ENCODE measurements around the gene CATSPER3.
A peak's percentile ranks its signal among the peaks of the same experiment; 100 is the strongest.

The CATSPER3 gene

DNA sequence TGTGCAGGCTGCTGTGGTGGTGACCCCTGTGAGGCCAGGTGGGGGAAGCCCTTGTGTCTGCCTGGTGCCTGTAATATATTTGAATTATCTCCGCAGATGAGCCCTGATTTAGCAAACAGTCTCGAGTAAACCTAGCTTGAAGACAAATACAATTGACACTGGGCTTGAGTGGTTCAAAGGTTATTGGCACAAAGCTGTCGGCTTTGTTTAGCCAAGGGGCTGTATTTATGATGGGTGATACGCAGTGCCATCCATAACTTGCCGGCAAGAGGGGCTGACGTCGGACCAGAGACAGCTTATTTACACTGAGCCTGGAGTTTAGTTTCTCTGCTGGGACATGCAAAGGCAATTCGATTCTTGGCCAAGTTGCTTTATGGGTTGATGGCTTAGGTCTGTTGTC is 86.3 kb downstream of the CATSPER3 start:
- peaks cover 0 to 6% of the 10 kb centered on the region in 2 experiments for H3K4me1 ChIP-seq (ENCODE audit: control insufficient read depth in 1 of 2, insufficient read depth in 2 of 2, low read length in 2 of 2)
- WGBS (ENCODE audit: extremely low coverage, insufficient coverage, insufficient read length), result no CpG with 5 or more reads among the region's 8 CpGs
- H4K12ac ChIP-seq (ENCODE audit: low read depth, low read length), result no peak overlapping the region
- H2AFZ ChIP-seq (ENCODE audit: insufficient read depth, low read length, poor library complexity), result no peak overlapping the region
- no peaks in the 10 kb centered on the region for H3K36me3 ChIP-seq (ENCODE audit: control insufficient read depth in 1 of 2, insufficient read depth in 2 of 2, low read length in 2 of 2)
- peaks cover 8% of the 10 kb centered on the region for H3K9me3 ChIP-seq (ENCODE audit: insufficient read depth, low read depth, low read length)
- H3K18ac ChIP-seq (ENCODE audit: low read length), result no peak overlapping the region
- no peak overlapping the region for H3K14ac ChIP-seq (ENCODE audit: low read length)
- no peaks in the 10 kb centered on the region for H3K79me2 ChIP-seq (ENCODE audit: control insufficient read depth, insufficient read depth, low read length, poor library complexity)
- no peak overlapping the region for H3K9ac ChIP-seq (ENCODE audit: low read length)
- H3K27me3 ChIP-seq (ENCODE audit: insufficient read depth, low read length), result peaks cover 20% of the 10 kb centered on the region
- no peak overlapping the region for H2BK12ac ChIP-seq (ENCODE audit: low read length)
- no peaks in the 10 kb centered on the region for H3K79me1 ChIP-seq (ENCODE audit: low read length)
- H4K91ac ChIP-seq (ENCODE audit: low read depth, low read length), result no peak overlapping the region
- no peak overlapping the region for H3K4me3 ChIP-seq (ENCODE audit: low read depth, low read length)
- no peak overlapping the region for H4K8ac ChIP-seq (ENCODE audit: low read depth, low read length)
- H2AK5ac ChIP-seq (ENCODE audit: low read length), result no peak overlapping the region
- H2BK5ac ChIP-seq (ENCODE audit: low read depth, low read length, poor library complexity), result no peak overlapping the region
- no peak overlapping the region for H3K27ac ChIP-seq (ENCODE audit: low read depth, low read length)
- no peak overlapping the region for H3K4ac ChIP-seq (ENCODE audit: low read depth, low read length)
- DNase-seq, result no peak
- H3K23ac ChIP-seq (ENCODE audit: low read length), result no peak overlapping the region
- no peak overlapping the region for H3K4me2 ChIP-seq (ENCODE audit: low read length)
- H2BK120ac ChIP-seq (ENCODE audit: insufficient read depth, low read length, poor library complexity), result no peak overlapping the region

GRCh38 chr5:135054546-135054945 is 86.8 kb downstream of the CATSPER3 start:
- Histone ChIP-seq H3K23ac (ENCODE audit: low read length) (no peak overlapping the region), H2BK12ac (ENCODE audit: low read length) (no peak overlapping the region), H4K12ac (ENCODE audit: low read depth, low read length) (no peak overlapping the region), H3K36me3 (ENCODE audit: control insufficient read depth in 1 of 2, insufficient read depth in 2 of 2, low read length in 2 of 2) (no peaks in the 10 kb centered on the region), H3K14ac (ENCODE audit: low read length) (no peak overlapping the region), H2AFZ (ENCODE audit: insufficient read depth, low read length, poor library complexity) (no peak overlapping the region), H3K27me3 (ENCODE audit: insufficient read depth, low read length) (peaks cover 19% of the 10 kb centered on the region), H3K79me2 (ENCODE audit: control insufficient read depth, insufficient read depth, low read length, poor library complexity) (no peaks in the 10 kb centered on the region), H3K79me1 (ENCODE audit: low read length) (no peaks in the 10 kb centered on the region), H3K18ac (ENCODE audit: low read length) (no peak overlapping the region), H4K91ac (ENCODE audit: low read depth, low read length) (no peak overlapping the region), H3K4me1 (ENCODE audit: control insufficient read depth in 1 of 2, insufficient read depth in 2 of 2, low read length in 2 of 2) (peaks cover 0 to 6% of the 10 kb centered on the region in 2 experiments), H4K8ac (ENCODE audit: low read depth, low read length) (no peak overlapping the region), H3K27ac (ENCODE audit: low read depth, low read length) (no peak overlapping the region), H2BK120ac (ENCODE audit: insufficient read depth, low read length, poor library complexity) (no peak overlapping the region), H2AK5ac (ENCODE audit: low read length) (no peak overlapping the region), H3K9ac (ENCODE audit: low read length) (no peak overlapping the region), H2BK5ac (ENCODE audit: low read depth, low read length, poor library complexity) (no peak overlapping the region), H3K4me3 (ENCODE audit: low read depth, low read length) (no peak overlapping the region), H3K4me2 (ENCODE audit: low read length) (no peak overlapping the region), H3K4ac (ENCODE audit: low read depth, low read length) (no peak overlapping the region), H3K9me3 (ENCODE audit: insufficient read depth, low read depth, low read length) (peaks cover 8% of the 10 kb centered on the region)
- WGBS (ENCODE audit: extremely low coverage, insufficient coverage, insufficient read length), result no CpG with 5 or more reads among the region's 2 CpGs
- peak in 1 of 2 donors; percentile 47 for DNase-seq

DNA sequence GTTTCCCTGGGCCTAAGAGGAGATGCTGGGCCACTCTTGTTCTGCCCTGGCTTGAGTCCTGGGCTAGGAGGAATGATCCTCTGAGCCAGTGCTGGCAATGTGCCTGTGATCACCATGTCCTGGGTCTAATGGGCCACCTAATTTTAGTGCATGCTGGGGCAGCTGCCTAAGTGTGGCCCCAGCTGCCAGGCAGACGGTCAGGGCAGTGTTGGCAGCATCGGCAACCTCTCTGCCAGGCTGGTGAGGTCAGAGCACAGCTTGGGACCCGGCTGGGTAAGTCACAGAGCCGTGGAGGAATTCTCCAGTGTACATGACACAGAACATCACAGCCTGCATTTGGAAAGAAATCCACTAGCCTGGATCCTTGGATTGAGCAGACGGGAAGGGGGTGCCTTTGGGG is 87.7 kb downstream of the CATSPER3 start:
- H4K8ac ChIP-seq (ENCODE audit: low read depth, low read length), result no peak overlapping the region
- H3K4ac ChIP-seq (ENCODE audit: low read depth, low read length), result no peak overlapping the region
- H3K9ac ChIP-seq (ENCODE audit: low read length), result peak overlapping the region; percentile 20
- H2AK5ac ChIP-seq (ENCODE audit: low read length), result no peak overlapping the region
- H2BK120ac ChIP-seq (ENCODE audit: insufficient read depth, low read length, poor library complexity), result no peak overlapping the region
- no peak overlapping the region for H2AFZ ChIP-seq (ENCODE audit: insufficient read depth, low read length, poor library complexity)
- no peak for DNase-seq
- H3K4me2 ChIP-seq (ENCODE audit: low read length), result no peak overlapping the region
- H4K91ac ChIP-seq (ENCODE audit: low read depth, low read length), result no peak overlapping the region
- H2BK12ac ChIP-seq (ENCODE audit: low read length), result no peak overlapping the region
- no peak overlapping the region for H2BK5ac ChIP-seq (ENCODE audit: low read depth, low read length, poor library complexity)
- peaks cover 0 to 2% of the 10 kb centered on the region in 2 experiments for H3K4me1 ChIP-seq (ENCODE audit: control insufficient read depth in 1 of 2, insufficient read depth in 2 of 2, low read length in 2 of 2)
- no peaks in the 10 kb centered on the region for H3K79me2 ChIP-seq (ENCODE audit: control insufficient read depth, insufficient read depth, low read length, poor library complexity)
- no peaks in the 10 kb centered on the region for H3K36me3 ChIP-seq (ENCODE audit: control insufficient read depth in 1 of 2, insufficient read depth in 2 of 2, low read length in 2 of 2)
- H3K18ac ChIP-seq (ENCODE audit: low read length), result no peak overlapping the region
- no CpG with 5 or more reads among the region's 5 CpGs for WGBS (ENCODE audit: extremely low coverage, insufficient coverage, insufficient read length)
- peaks cover 4% of the 10 kb centered on the region for H3K9me3 ChIP-seq (ENCODE audit: insufficient read depth, low read depth, low read length)
- no peaks in the 10 kb centered on the region for H3K79me1 ChIP-seq (ENCODE audit: low read length)
- no peak overlapping the region for H3K4me3 ChIP-seq (ENCODE audit: low read depth, low read length)
- no peak overlapping the region for H4K12ac ChIP-seq (ENCODE audit: low read depth, low read length)
- no peak overlapping the region for H3K27ac ChIP-seq (ENCODE audit: low read depth, low read length)
- peaks cover 12% of the 10 kb centered on the region for H3K27me3 ChIP-seq (ENCODE audit: insufficient read depth, low read length)
- H3K14ac ChIP-seq (ENCODE audit: low read length), result no peak overlapping the region
- H3K23ac ChIP-seq (ENCODE audit: low read length), result no peak overlapping the region

- no peak overlapping the region for H3K4me3 ChIP-seq (ENCODE audit: low read depth, low read length)
- no peak overlapping the region for H3K4me2 ChIP-seq (ENCODE audit: low read length)
- no peak overlapping the region for H3K23ac ChIP-seq (ENCODE audit: low read length)
- DNase-seq, result peak; percentile 47 to 48
- H2AK5ac ChIP-seq (ENCODE audit: low read length), result no peak overlapping the region
- H3K4ac ChIP-seq (ENCODE audit: low read depth, low read length), result no peak overlapping the region
- peaks cover 2% of the 10 kb centered on the region for H3K9me3 ChIP-seq (ENCODE audit: insufficient read depth, low read depth, low read length)
- no peaks in the 10 kb centered on the region for H3K36me3 ChIP-seq (ENCODE audit: control insufficient read depth in 1 of 2, insufficient read depth in 2 of 2, low read length in 2 of 2)
- no peak overlapping the region for H4K91ac ChIP-seq (ENCODE audit: low read depth, low read length)
- no peak overlapping the region for H2BK12ac ChIP-seq (ENCODE audit: low read length)
- H3K4me1 ChIP-seq (ENCODE audit: control insufficient read depth in 1 of 2, insufficient read depth in 2 of 2, low read length in 2 of 2), result peaks cover 0 to 2% of the 10 kb centered on the region in 2 experiments
- H3K79me2 ChIP-seq (ENCODE audit: control insufficient read depth, insufficient read depth, low read length, poor library complexity), result no peaks in the 10 kb centered on the region
- H3K18ac ChIP-seq (ENCODE audit: low read length), result no peak overlapping the region
- no CpG with 5 or more reads among the region's 8 CpGs for WGBS (ENCODE audit: extremely low coverage, insufficient coverage, insufficient read length)
- H3K27me3 ChIP-seq (ENCODE audit: insufficient read depth, low read length), result peaks cover 4% of the 10 kb centered on the region
- no peaks in the 10 kb centered on the region for H3K79me1 ChIP-seq (ENCODE audit: low read length)
- H3K9ac ChIP-seq (ENCODE audit: low read length), result no peak overlapping the region
- no peak overlapping the region for H4K8ac ChIP-seq (ENCODE audit: low read depth, low read length)
- no peak overlapping the region for H4K12ac ChIP-seq (ENCODE audit: low read depth, low read length)
- no peak overlapping the region for H2AFZ ChIP-seq (ENCODE audit: insufficient read depth, low read length, poor library complexity)
- H3K14ac ChIP-seq (ENCODE audit: low read length), result no peak overlapping the region
- no peak overlapping the region for H2BK120ac ChIP-seq (ENCODE audit: insufficient read depth, low read length, poor library complexity)
- no peak overlapping the region for H3K27ac ChIP-seq (ENCODE audit: low read depth, low read length)
- no peak overlapping the region for H2BK5ac ChIP-seq (ENCODE audit: low read depth, low read length, poor library complexity)
Observed at GRCh38 chr5:135056316-135057030, 88.8 kb downstream of the CATSPER3 start.

Data from trophoblast cell (in vitro differentiated cells and primary cell).